Measurements from ENCODE around the gene POLD2. TPM values are rescaled to one million over a fixed set of nuclear protein-coding genes. Genes with fewer than 3 reads are reported as not detected.
"Not testable (repeated sequence)": the region's sequence is repeated elsewhere in the genome, so short reads cannot be mapped to it uniquely, and the experiment has no call there.

POLD2 gene
- total RNA-seq (2014; rRNA removed; shearing (Covaris generic)), result 149 and 162 TPM in 2 replicates

DNA sequence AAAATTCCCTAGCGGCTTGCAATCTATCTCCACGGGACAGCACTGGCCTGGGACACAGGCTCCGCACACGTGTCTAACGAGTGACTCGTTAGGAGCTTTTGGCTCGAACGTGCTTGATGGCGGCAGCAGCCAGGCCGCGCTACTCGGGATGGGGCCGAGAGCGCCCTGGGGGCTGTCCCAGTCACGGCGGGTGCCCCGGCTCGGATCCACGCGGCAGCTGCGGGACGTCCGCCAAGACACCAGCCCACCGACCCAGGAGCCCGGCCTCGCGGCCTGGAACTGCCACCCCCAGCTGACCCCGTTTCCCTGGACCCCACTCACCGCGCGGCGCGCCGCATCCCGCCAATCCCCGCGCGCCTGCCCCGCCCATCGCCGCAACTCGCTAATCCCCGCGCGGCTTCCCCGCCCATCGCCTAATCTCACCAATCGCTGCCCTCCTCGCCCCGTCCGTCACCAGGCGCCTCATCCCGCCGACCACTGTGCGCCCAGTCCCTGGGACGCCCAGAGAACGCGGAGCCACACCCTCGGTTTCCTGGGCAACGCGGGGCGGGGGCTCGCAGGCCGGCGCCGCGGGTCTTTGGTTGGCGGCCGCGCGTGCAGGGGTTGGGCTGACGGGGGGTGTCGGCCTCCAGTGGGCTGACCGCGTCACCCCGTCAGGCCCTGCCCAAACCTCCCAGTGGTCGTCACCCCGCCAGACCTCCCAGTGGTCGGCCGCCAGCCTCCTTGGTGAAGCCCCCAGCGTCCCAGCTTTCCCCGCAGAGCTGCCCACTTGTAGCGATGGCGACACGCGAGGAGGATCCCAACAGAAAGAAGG lies at the start of gene POLD2:
POLD2 (minus strand) TSS at position 359 of the 814 bp plus-strand sequence. CDS start 1,495 bp downstream, outside the sequence.
- Histone ChIP-seq H3K9me3 (replicated peaks) (no peaks in the 10 kb centered on the region), H3K27ac (peak within 1 kb of the TSS; percentile 86), H3K4me3 (peak within 1 kb of the TSS; percentile 91), H3K27me3 (no peaks in the 10 kb centered on the region), H3K4me1 (peaks cover 8% of the 10 kb centered on the region), H3K36me3 (peaks cover 21% of the 10 kb centered on the region; the same call in 1 of the 2 replicates)
- peak; percentile 99 for DNase-seq

DNA sequence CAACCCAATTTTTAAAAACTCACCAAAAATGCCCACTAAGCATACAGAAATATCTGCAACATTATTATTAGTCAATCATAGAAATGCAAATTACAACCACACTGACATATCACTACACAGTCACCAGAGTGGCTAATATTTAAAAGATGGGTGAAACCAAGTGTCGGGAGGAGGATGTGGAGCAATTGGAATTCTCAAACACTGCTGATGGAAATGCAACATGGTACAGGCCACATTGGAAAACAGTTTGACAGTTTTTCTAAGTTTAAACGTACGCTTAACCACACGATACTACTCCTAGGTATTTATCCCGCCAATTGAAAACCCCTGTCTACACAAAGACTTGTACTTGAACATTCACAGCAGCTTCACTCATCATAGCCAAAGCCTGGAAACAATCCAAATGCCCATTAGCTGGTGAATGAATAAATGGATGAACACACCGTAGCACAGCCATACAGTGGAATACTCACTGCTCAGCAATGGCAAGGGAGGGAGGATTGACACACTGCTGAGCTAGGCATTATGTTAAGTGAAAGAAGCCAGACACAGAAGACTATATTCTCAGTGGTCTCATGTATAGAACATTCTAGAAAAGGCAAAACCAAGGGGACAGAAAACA lies 49.6 kb upstream of the POLD2 start:
- no peak overlapping the region for H3K27ac ChIP-seq
- H3K4me3 ChIP-seq, result no peak overlapping the region
- no peaks in the 10 kb centered on the region for H3K36me3 ChIP-seq
- peaks cover 7% of the 10 kb centered on the region for H3K9me3 ChIP-seq (replicated peaks)
- peaks cover 9% of the 10 kb centered on the region; the same call in 1 of the 2 replicates for H3K4me1 ChIP-seq
- no peak for DNase-seq
- peaks cover 3% of the 10 kb centered on the region; the same call in 1 of the 2 replicates for H3K27me3 ChIP-seq

DNA sequence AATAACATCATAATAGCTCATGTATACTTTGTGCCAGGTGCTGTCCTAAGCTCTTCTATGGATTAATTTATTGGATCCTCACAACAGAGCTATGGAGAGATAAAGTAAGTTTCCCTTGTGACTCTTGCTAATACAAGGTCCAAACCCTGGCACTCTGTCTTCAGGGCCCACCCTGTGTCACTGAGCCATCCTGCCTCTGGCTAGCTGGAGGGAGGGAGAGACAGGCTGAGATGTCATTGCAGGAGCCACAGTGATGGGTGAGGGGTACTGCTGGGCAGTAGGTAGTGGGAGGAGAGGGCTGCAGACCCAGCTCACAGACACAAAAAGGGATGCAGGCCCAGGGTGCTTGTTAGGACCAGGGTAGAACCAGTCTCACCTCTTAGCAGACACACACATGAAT lies 49.0 kb upstream of the POLD2 start:
- Histone ChIP-seq H3K36me3 (no peaks in the 10 kb centered on the region), H3K9me3 (replicated peaks) (peaks cover 7% of the 10 kb centered on the region), H3K27ac (no peak overlapping the region), H3K4me3 (no peak overlapping the region), H3K27me3 (peaks cover 3% of the 10 kb centered on the region; the same call in 1 of the 2 replicates), H3K4me1 (peaks cover 4% of the 10 kb centered on the region; the same call in 1 of the 2 replicates)
- DNase-seq, result no peak

DNA sequence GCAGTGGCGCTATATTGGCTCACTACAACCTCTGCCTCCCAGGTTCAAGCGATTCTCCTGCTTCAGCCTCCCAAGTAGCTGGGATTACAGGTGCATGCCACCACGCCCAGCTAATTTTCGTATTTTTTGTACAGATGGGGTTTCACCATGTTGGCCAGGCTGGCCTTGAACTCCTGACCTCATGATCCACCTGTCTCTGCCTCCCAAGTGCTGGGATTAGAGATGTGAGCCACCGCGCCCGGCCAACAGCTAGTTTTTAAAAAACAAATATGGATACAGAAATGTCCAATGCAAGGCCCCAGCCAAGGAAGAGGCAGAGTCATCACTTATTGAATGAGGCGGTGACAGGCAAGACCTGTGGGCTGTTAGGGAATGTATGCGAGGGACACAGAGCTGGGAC lies 48.6 kb upstream of the POLD2 start:
- H3K4me1 ChIP-seq; H3K27me3 ChIP-seq; H3K36me3 ChIP-seq; DNase-seq; H3K9me3 ChIP-seq (replicated peaks); H3K4me3 ChIP-seq; H3K27ac ChIP-seq: not testable (repeated sequence)

DNA sequence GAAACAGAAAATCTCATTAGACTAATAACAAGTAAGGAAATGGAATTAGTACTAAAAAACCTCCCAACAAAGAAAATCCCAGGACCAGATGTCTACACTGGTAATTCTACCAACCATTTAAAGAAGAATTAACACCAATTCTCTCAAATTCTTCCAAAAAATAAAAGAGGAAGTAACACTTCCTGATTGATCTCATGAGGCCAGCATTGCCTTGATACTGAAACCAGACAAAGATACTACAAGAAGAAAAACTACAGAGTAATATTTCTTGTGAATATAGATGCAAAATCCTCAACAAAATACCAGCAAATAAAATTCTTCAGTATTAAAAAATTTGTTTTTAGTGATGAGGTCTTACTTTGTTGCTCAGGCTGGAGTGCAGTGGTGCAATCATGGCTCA lies 44.6 kb upstream of the POLD2 start:
- H3K9me3 ChIP-seq (replicated peaks), result peaks cover 5% of the 10 kb centered on the region
- H3K4me1 ChIP-seq, result peaks cover 19% of the 10 kb centered on the region
- no peaks in the 10 kb centered on the region for H3K36me3 ChIP-seq
- H3K27me3 ChIP-seq, result no peaks in the 10 kb centered on the region
- H3K4me3 ChIP-seq, result no peak overlapping the region
- no peak overlapping the region for H3K27ac ChIP-seq
- DNase-seq, result no peak

DNA sequence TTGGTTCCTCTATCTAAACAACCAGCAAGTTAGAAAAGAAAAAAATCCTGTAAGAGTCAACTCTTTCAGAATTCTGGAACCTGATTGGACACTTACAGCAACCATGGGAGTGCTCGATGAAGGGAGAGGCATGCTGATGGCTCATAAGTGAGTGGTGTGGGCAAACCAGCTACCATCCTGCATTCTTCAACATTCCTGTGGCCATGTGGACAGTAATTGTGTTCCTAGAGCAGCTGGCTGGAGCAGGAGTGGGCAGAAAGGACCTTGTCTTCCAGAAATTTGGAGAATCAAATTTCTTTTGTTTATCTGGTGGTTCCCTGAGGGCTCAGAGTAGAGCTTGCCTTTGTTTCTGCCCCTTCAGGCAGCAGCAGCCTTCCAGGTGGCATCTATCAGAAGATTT lies 40.2 kb upstream of the POLD2 start:
- no peaks in the 10 kb centered on the region for H3K27me3 ChIP-seq
- H3K27ac ChIP-seq, result peak overlapping the region; percentile 54
- H3K9me3 ChIP-seq (replicated peaks), result no peaks in the 10 kb centered on the region
- H3K4me1 ChIP-seq, result peaks cover 24% of the 10 kb centered on the region
- no peaks in the 10 kb centered on the region for H3K36me3 ChIP-seq
- H3K4me3 ChIP-seq, result no peak overlapping the region
- DNase-seq, result peak; percentile 93 to 96

DNA sequence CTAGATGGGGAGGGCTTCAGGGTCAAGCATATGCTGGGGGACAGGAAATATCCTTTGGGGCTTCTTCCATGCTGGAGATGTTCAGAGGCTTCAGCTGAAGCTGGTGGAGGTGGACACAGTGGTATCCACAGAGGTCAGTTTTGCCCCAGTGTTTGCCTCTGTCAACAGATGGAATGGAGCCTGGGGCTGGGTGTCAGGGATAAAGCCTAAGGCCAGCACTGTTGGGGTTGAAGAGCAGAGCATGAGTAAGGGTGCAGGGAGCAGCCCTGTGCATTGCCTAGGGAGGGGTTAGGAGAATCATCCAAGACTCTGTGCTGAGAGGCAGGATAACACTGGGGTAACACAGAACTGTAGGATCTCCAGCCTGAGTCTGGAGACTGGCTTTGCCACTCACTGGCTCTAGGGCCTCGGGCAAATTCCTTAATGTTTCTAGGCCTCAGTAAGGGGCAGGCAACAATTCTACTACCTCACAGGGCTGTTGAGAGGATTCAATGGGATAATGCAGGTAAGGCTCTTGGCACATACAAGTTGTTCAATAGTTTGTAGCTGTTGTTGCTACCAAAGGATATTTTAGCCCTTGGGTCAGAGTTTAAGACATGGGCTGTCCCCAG lies 39.5 kb upstream of the POLD2 start:
- Histone ChIP-seq H3K27ac (peak overlapping the region; percentile 54), H3K4me3 (no peak overlapping the region), H3K27me3 (no peaks in the 10 kb centered on the region), H3K36me3 (no peaks in the 10 kb centered on the region), H3K9me3 (replicated peaks) (no peaks in the 10 kb centered on the region), H3K4me1 (peaks cover 24% of the 10 kb centered on the region)
- peak in 1 of 2 experiments; percentile 35 for DNase-seq

DNA sequence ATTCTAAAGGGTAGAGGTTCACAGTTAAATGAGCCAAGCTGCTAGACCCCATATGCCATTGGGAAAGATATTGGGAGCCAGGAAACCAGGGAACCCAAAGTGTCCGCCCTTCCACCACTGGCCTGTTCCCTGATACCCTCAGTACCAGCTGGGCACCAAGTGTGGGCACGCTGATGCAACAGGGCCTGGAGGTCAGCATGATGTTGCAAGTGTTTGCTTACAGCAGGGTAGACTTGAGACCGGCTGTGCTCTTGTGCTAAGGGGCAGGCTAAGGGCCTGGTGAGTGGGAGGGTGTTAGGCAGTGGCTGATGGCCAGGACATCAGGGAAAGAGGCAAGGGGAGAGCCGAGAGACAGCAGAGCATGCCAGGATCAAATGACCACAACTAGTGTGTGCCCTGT lies 38.8 kb upstream of the POLD2 start:
- no peak overlapping the region for H3K4me3 ChIP-seq
- no peaks in the 10 kb centered on the region for H3K36me3 ChIP-seq
- H3K4me1 ChIP-seq, result peaks cover 24% of the 10 kb centered on the region
- no peaks in the 10 kb centered on the region for H3K27me3 ChIP-seq
- no peak overlapping the region for H3K27ac ChIP-seq
- no peak for DNase-seq
- H3K9me3 ChIP-seq (replicated peaks), result no peaks in the 10 kb centered on the region

DNA sequence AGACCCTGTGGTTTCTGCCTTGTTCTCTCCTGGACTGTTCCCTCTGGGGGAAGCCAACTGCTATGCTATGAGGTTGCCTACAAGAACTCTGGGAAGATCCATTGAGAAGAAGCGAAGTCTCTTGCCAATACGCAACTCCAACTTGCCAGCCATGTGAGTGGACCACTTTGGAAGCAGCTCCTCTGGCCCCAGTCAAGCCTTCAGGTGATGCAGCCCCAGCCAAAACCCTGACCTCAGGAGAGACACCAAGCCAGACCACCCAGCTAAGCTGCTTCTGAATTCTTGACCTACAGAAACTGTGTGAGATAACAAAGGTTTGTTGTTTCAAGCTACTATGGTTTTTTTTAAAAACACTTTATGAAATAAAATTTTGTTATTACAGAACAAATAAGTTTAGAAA lies 38.0 kb upstream of the POLD2 start:
- H3K36me3 ChIP-seq, result no peaks in the 10 kb centered on the region
- no peak overlapping the region for H3K4me3 ChIP-seq
- H3K9me3 ChIP-seq (replicated peaks), result no peaks in the 10 kb centered on the region
- no peak for DNase-seq
- H3K4me1 ChIP-seq, result peaks cover 24% of the 10 kb centered on the region
- H3K27me3 ChIP-seq, result no peaks in the 10 kb centered on the region
- no peak overlapping the region for H3K27ac ChIP-seq

DNA sequence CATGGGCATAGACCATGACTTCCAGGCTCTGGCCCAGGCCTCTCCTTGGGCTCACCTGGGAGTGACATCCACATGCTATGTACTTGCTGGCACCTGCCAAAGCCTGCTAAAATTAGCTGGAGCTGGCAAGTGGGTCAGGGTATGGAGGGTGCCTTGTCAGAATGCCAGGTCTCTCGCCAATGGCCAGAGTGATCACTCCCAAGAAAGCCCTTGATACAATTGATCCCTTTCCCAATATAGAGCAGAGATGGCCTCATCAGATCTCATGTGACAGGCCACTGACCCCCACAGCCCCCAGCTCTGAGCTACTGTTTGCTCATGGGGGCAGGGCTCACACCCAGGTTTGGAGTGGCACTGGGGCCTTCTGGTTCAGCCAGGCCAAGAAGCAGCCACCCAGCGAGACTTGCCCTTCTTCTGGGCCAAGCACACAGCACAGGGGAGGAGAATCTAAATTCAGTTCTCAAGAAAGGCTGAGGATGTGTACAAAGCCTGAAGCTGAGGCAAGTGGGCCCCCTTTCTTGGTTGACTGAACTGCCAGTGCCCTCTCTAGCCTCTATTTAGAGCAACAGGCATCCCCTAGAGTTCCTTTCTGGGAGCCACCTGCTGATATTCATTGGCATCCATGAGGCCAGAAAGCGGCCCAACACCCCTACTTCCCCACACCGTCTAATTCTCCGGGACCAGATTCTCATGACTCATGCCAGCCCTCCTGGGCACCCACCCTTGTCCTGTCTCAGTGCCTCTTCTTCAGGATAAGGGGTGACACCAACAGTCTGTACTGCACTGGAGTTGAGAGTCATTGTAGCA lies 36.7 kb upstream of the POLD2 start:
- DNase-seq, result no peak
- Histone ChIP-seq H3K36me3 (no peaks in the 10 kb centered on the region), H3K27ac (no peak overlapping the region), H3K4me1 (peaks cover 24% of the 10 kb centered on the region), H3K4me3 (no peak overlapping the region), H3K27me3 (no peaks in the 10 kb centered on the region; the same call in 1 of the 2 replicates), H3K9me3 (replicated peaks) (no peaks in the 10 kb centered on the region)

DNA sequence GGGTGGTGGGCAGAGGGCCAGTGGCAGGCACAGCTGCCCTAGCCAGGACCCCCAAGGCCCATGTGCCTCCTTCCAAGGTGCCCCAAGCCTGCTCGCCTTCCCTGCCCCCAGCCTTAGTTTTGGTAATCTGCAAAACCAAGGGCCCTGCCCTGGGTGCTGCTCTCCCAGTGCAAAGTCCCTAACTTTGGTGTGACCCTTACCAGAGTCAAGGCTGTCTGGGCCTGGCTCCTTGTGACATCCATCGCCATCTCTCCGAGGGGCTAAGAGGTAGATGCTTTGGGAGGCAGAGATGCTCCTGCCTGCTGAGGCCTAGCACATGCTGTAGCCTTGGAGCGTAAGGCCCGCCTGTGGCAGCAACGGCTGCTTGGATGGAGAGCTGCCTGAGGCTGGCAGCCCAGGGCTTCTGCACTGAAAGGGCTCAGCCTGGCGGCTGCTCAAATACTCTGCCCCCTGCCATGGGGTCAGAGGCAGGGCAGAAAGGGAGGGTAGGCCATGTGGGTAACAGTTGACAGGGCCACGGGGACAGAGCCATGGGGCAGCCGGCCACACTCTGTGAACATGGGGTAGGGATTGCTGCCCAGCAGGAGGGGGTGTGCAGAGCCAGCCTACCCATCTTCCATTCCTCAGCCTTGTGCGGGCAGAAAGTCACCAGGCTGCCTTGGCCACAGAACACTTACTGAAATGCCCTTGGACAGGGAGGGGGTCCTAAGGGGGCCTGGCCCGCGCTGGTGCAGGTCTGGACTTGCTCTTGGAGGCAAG lies 35.7 kb upstream of the POLD2 start:
- no peak overlapping the region for H3K4me3 ChIP-seq
- no peak overlapping the region for H3K27ac ChIP-seq
- H3K36me3 ChIP-seq, result no peaks in the 10 kb centered on the region
- peaks cover 14% of the 10 kb centered on the region for H3K4me1 ChIP-seq
- no peaks in the 10 kb centered on the region; the same call in 1 of the 2 replicates for H3K27me3 ChIP-seq
- no peak for DNase-seq
- H3K9me3 ChIP-seq (replicated peaks), result no peaks in the 10 kb centered on the region

DNA sequence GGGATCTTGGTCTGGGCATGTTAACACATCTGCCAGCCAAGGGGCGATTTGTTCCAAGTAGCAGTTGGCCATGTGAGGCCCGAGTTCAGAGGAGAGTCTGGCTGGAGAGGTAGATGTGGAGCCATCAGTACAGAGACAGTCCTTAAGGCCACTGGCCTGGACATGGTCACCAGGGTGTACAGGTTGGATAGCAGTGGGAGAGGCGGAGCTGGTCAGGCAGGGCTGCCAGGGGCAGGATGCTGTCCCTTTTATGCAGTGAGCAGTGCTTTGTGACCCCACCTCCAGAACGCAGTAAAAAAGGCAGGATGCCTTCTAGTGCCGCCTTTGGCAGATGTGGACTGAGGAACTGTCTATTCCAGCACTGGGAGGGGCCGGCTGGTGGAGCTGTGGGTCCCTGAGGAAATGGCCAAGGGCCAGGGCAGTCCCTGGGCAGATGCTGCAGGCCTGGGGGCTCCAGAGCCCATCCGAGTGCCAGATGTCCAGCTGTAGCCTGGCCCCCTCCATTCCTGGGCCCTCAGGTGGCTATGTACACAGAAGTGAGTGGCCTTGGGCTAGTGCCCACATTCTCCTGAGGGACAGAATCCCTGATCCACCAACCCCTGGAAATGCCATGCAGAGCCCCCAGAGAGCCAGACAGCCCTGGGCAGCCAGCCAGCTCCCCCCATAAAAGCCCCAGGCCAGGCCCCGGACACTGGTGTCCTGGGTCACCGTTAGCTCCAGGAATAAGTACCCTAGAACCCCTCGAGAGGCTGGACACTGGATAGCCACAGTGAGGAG lies 34.9 kb upstream of the POLD2 start:
- H3K27ac ChIP-seq, result no peak overlapping the region
- no peak overlapping the region for H3K4me3 ChIP-seq
- no peaks in the 10 kb centered on the region for H3K9me3 ChIP-seq (replicated peaks)
- H3K27me3 ChIP-seq, result no peaks in the 10 kb centered on the region; the same call in 1 of the 2 replicates
- DNase-seq, result no peak
- H3K4me1 ChIP-seq, result peaks cover 9% of the 10 kb centered on the region
- H3K36me3 ChIP-seq, result no peaks in the 10 kb centered on the region
